ENCODE results near the gene ANKRD28.

GRCh38 chr3:15726881-15727280 lies 70.9 kb downstream of the ANKRD28 start:
- TF ChIP-seq POLR2A (IDR thresholded peaks at IDR 0.05) (no peak), CTCF (IDR thresholded peaks at IDR 0.05) (no peak)

All from sigmoid colon (tissue), 3 donors.